A673 (cell line): ENCODE measurements around the gene NME5.

Experiments used
- CTCF ChIP-seq: fragments of 300-800, 200-600 bp; sonication (generic); conservative IDR thresholded peaks from 2 replicates; pipeline ENCODE4 v1.5.1; 2017; ENCODE audit warnings: low read depth, mild to moderate bottlenecking, antibody characterized with exemption, low read length, moderate library complexity, mixed read lengths
- EZH2 ChIP-seq: fragments of 200-600 bp; sonication (generic); IDR thresholded peaks from 2 replicates; pipeline ENCODE4 v1.6.1; 2017; ENCODE audit warnings: borderline replicate concordance, low read depth, mild to moderate bottlenecking, mixed read lengths, antibody characterized with exemption, low read length; ENCODE audit not compliant: poor library complexity, severe bottlenecking

- no peak for TF ChIP-seq CTCF
- TF ChIP-seq EZH2, result no peak
Observed at GRCh38 chr5:138111937-138112336, 27.3 kb downstream of the NME5 start.
